Trophoblast cell (in vitro differentiated cells and primary cell): Measurements from ENCODE around the gene FCHSD2.

ENCODE experiments used
- DNase-seq, 2 donors: peaks; one replicate each; pipeline ENCODE4 v3.0.0-alpha.2; 2016
- H2AFZ ChIP-seq: 2 replicates; pipeline ENCODE4 v1.6.1; 2013; ENCODE audit warnings: low read length, moderate library complexity, mild to moderate bottlenecking; ENCODE audit not compliant: insufficient read depth, poor library complexity
- H2AK5ac ChIP-seq: 2 replicates; pipeline ENCODE4 v1.6.1; 2013; ENCODE audit warnings: mild to moderate bottlenecking, low read length
- H2BK120ac ChIP-seq: 2 replicates; pipeline ENCODE4 v1.6.1; 2013; ENCODE audit warnings: low read length, mild to moderate bottlenecking, moderate library complexity; ENCODE audit not compliant: insufficient read depth, poor library complexity
- H2BK12ac ChIP-seq: 2 replicates; pipeline ENCODE4 v1.6.1; 2013; ENCODE audit warnings: mild to moderate bottlenecking, low read length, moderate library complexity
- H2BK5ac ChIP-seq: 2 replicates; pipeline ENCODE4 v1.6.1; 2013; ENCODE audit warnings: low read length, low read depth, moderate library complexity, mild to moderate bottlenecking; ENCODE audit not compliant: poor library complexity
- H3K14ac ChIP-seq: 2 replicates; pipeline ENCODE4 v1.6.1; 2013; ENCODE audit warnings: mild to moderate bottlenecking, low read length
- H3K18ac ChIP-seq: 2 replicates; pipeline ENCODE4 v1.6.1; 2013; ENCODE audit warnings: mild to moderate bottlenecking, low read length
- H3K23ac ChIP-seq: 2 replicates; pipeline ENCODE4 v1.6.1; 2013; ENCODE audit warnings: low read length
- H3K27ac ChIP-seq: 2 replicates; pipeline ENCODE4 v1.5.1; 2013; ENCODE audit warnings: low read depth, mild to moderate bottlenecking, inconsistent platforms, low read length, moderate library complexity
- H3K27me3 ChIP-seq: 2 replicates; pipeline ENCODE4 v1.6.1; 2013; ENCODE audit warnings: inconsistent platforms, mild to moderate bottlenecking, low read length, moderate library complexity; ENCODE audit not compliant: insufficient read depth
- H3K36me3 ChIP-seq, 2 experiments: 1 replicate in 1 of 2; 2 replicates in 1 of 2; pipeline ENCODE4 v1.6.1; 2013; ENCODE audit warnings: low read length in 2 of 2, mild to moderate bottlenecking in 2 of 2, moderate library complexity in 1 of 2; ENCODE audit not compliant: insufficient read depth in 2 of 2, control insufficient read depth in 1 of 2
- H3K4ac ChIP-seq: 2 replicates; pipeline ENCODE4 v1.6.1; 2013; ENCODE audit warnings: low read depth, mild to moderate bottlenecking, low read length, moderate library complexity
- H3K4me1 ChIP-seq, 2 experiments: 1 replicate in 1 of 2; 2 replicates in 1 of 2; pipeline ENCODE4 v1.6.1; 2013; ENCODE audit warnings: low read length in 2 of 2, mild to moderate bottlenecking in 2 of 2, moderate library complexity in 1 of 2; ENCODE audit not compliant: insufficient read depth in 2 of 2, control insufficient read depth in 1 of 2
- H3K4me2 ChIP-seq: 2 replicates; pipeline ENCODE4 v1.6.1; 2013; ENCODE audit warnings: inconsistent platforms, mild to moderate bottlenecking, low read length, moderate library complexity
- H3K4me3 ChIP-seq: 2 replicates; pipeline ENCODE4 v1.5.1; 2013; ENCODE audit warnings: mild to moderate bottlenecking, low read depth, low read length, inconsistent platforms
- H3K79me1 ChIP-seq: one replicate; pipeline ENCODE4 v1.6.1; 2013; ENCODE audit warnings: low read length
- H3K79me2 ChIP-seq: 2 replicates; pipeline ENCODE4 v1.6.1; 2013; ENCODE audit warnings: low read length, mild to moderate bottlenecking; ENCODE audit not compliant: control insufficient read depth, insufficient read depth, poor library complexity
- H3K9ac ChIP-seq: 2 replicates; pipeline ENCODE4 v1.6.1; 2013; ENCODE audit warnings: mild to moderate bottlenecking, low read length
- H3K9me3 ChIP-seq: 2 replicates; pipeline ENCODE4 v1.6.1; 2013; ENCODE audit warnings: low read depth, mild to moderate bottlenecking, control low read depth, inconsistent platforms, low read length; ENCODE audit not compliant: insufficient read depth
- H4K12ac ChIP-seq: 2 replicates; pipeline ENCODE4 v1.6.1; 2013; ENCODE audit warnings: low read depth, mild to moderate bottlenecking, low read length, moderate library complexity
- H4K8ac ChIP-seq: 2 replicates; pipeline ENCODE4 v1.6.1; 2013; ENCODE audit warnings: low read depth, mild to moderate bottlenecking, low read length, moderate library complexity
- H4K91ac ChIP-seq: one replicate; pipeline ENCODE4 v1.6.1; 2013; ENCODE audit warnings: low read depth, mild to moderate bottlenecking, low read length, moderate library complexity
- WGBS: extraction: QIAGEN DNeasy Blood & Tissue Kit; methylation state at CpG from one replicate; pipeline ENCODE4 v1.1.7; 2013; ENCODE audit warnings: missing lambda C conversion rate; ENCODE audit not compliant: insufficient read length, insufficient coverage; ENCODE audit errors: extremely low coverage; 5-methylcytosine and 5-hydroxymethylcytosine counted together

FCHSD2 gene

DNA sequence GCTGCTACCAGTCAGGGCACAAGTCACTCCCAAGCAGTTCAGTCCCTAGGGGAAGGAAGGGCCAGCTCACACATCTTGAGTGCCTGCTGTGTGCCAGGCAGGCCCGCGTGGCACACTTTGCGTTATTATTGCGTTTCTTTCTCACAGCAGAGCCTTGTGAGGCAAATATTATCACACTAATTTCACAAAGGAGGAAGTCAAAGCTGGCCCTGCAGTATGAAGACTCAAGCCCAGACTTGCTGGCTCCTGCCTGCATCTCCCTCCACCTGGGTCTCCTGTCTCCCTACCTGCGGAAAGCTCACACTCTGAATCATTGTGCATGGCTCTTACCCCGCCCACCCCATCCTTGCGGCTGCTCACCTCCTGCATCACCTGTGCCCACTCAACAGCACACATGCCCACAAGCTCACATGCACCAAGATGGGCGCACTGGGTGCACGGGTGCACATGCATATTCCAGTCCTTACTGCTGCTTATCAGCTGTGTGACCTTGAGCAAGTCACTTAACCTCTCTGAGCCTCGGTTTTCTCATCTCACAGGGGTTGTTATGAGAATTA is 44.3 kb upstream of the FCHSD2 start:
- no CpG with 5 or more reads among the region's 10 CpGs for WGBS

DNA sequence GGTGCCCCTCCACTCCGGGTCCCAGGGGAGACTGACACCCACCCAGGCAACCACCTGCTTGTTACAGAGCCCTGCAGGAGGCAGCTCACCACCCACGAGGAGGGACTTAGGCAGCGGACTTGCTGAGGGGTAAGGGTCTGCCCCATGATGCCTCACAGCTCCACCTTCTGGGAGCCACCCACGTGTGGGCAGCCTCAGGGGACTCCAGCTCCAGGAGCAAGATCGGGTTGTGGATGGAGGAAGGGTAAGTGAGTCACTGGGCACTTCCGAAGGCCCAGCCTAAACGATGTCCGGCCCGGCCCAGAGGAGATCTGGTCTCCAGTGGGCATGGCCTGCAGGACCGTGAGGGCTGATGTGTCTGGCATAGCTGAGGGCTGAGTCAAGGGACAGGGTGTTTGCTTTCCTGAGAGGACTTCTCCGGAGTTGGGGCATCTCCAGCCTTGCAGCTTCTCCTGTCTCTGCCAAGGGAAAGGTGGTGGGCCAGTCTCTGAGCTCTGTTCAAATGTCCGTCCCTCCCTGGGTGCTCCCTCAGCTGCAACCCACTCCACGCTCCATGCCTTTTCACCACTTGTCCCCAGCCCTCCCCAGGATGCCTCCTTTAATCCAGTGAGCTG is 43.7 kb upstream of the FCHSD2 start:
- H3K4ac ChIP-seq, result no peak overlapping the region
- H3K14ac ChIP-seq, result no peak overlapping the region
- H3K9ac ChIP-seq, result no peak overlapping the region
- no peaks in the 10 kb centered on the region for H3K36me3 ChIP-seq
- H3K9me3 ChIP-seq, result no peaks in the 10 kb centered on the region
- H3K79me1 ChIP-seq, result peaks cover 2% of the 10 kb centered on the region
- H3K23ac ChIP-seq, result no peak overlapping the region
- H3K4me3 ChIP-seq, result no peak overlapping the region
- no peak overlapping the region for H2BK5ac ChIP-seq
- H4K8ac ChIP-seq, result no peak overlapping the region
- peak; percentile 67 to 68 for DNase-seq
- H3K4me2 ChIP-seq, result no peak overlapping the region
- no peak overlapping the region for H3K27ac ChIP-seq
- no peak overlapping the region for H3K18ac ChIP-seq
- WGBS, result no CpG with 5 or more reads among the region's 13 CpGs
- no peaks in the 10 kb centered on the region for H3K27me3 ChIP-seq
- H2AK5ac ChIP-seq, result peak overlapping the region; percentile 12
- H4K12ac ChIP-seq, result no peak overlapping the region
- peak overlapping the region; percentile 13 for H2BK120ac ChIP-seq
- no peaks in the 10 kb centered on the region for H3K79me2 ChIP-seq
- no peak overlapping the region for H2AFZ ChIP-seq
- peaks cover 8 to 10% of the 10 kb centered on the region in 2 experiments for H3K4me1 ChIP-seq
- H2BK12ac ChIP-seq, result peak overlapping the region; percentile 27
- peak overlapping the region; percentile 54 for H4K91ac ChIP-seq

More for the DNA sequence above, 44.3 kb upstream of the FCHSD2 start:
- H2AK5ac ChIP-seq, result peak overlapping the region; percentile 12
- peak overlapping the region; percentile 27 for H2BK12ac ChIP-seq
- H2AFZ ChIP-seq, result no peak overlapping the region
- no peak overlapping the region for H3K23ac ChIP-seq
- no peak overlapping the region for H2BK5ac ChIP-seq
- no peak overlapping the region for H4K8ac ChIP-seq
- no peaks in the 10 kb centered on the region for H3K9me3 ChIP-seq
- H4K91ac ChIP-seq, result peak overlapping the region; percentile 54
- H2BK120ac ChIP-seq, result peak overlapping the region; percentile 13
- no peak overlapping the region for H3K18ac ChIP-seq
- H3K4me1 ChIP-seq, result peaks cover 12 to 13% of the 10 kb centered on the region in 2 experiments
- H3K4me2 ChIP-seq, result no peak overlapping the region
- no peak overlapping the region for H4K12ac ChIP-seq
- no peak overlapping the region for H3K14ac ChIP-seq
- peaks cover 2% of the 10 kb centered on the region for H3K79me1 ChIP-seq
- no peaks in the 10 kb centered on the region for H3K27me3 ChIP-seq
- DNase-seq, result peak; percentile 13 to 27
- no peak overlapping the region for H3K4me3 ChIP-seq
- H3K9ac ChIP-seq, result no peak overlapping the region
- no peaks in the 10 kb centered on the region for H3K36me3 ChIP-seq
- no peaks in the 10 kb centered on the region for H3K79me2 ChIP-seq
- no peak overlapping the region for H3K27ac ChIP-seq
- no peak overlapping the region for H3K4ac ChIP-seq

DNA sequence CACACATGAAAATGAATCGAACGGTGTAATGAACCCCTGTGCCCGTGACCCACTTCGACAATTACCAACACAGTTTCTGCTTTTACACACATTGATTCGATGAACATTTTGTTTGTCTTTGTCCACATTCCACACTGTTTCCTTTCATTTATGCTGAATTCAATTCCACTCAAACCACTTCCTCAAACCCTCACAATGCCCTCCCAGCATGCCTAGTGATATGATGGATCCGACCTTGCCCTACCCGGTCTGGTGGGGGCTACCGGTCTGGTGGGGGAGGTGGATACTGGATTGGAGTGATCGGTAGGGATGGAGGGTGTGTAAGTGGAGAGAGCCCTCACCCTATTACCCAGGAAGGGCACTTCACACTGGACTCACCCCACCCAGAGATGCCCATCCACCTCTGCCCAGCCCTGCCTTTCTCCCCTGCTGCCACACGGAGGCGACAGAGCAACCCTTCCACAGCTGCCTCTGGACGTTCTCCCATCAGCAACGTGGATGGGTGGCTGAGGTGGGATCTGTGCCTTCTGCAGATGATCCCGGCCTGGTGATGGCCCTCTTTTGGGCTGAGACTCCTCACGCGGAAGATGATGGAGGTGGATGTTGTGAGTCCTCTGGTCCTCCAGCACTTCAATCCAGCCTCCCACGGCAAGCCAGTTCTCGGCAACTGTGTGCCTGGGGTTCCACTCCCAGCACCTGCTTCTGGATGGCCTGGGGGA is 43.0 kb upstream of the FCHSD2 start:
- Histone ChIP-seq H2AK5ac (no peak overlapping the region), H3K4me2 (no peak overlapping the region), H3K27me3 (no peaks in the 10 kb centered on the region), H3K9me3 (no peaks in the 10 kb centered on the region), H2BK5ac (no peak overlapping the region), H2BK120ac (no peak overlapping the region), H4K12ac (no peak overlapping the region), H3K79me1 (peaks cover 2% of the 10 kb centered on the region), H3K18ac (no peak overlapping the region), H4K91ac (peak overlapping the region; percentile 21), H3K27ac (no peak overlapping the region), H3K36me3 (no peaks in the 10 kb centered on the region), H3K79me2 (no peaks in the 10 kb centered on the region), H3K4me1 (peaks cover 8 to 10% of the 10 kb centered on the region in 2 experiments), H2BK12ac (peak overlapping the region; percentile 10), H3K4me3 (no peak overlapping the region), H3K9ac (no peak overlapping the region), H3K4ac (no peak overlapping the region), H3K23ac (no peak overlapping the region), H3K14ac (no peak overlapping the region), H4K8ac (no peak overlapping the region), H2AFZ (no peak overlapping the region)
- no CpG with 5 or more reads among the region's 18 CpGs for WGBS
- DNase-seq, result peak; percentile 67 to 83

DNA sequence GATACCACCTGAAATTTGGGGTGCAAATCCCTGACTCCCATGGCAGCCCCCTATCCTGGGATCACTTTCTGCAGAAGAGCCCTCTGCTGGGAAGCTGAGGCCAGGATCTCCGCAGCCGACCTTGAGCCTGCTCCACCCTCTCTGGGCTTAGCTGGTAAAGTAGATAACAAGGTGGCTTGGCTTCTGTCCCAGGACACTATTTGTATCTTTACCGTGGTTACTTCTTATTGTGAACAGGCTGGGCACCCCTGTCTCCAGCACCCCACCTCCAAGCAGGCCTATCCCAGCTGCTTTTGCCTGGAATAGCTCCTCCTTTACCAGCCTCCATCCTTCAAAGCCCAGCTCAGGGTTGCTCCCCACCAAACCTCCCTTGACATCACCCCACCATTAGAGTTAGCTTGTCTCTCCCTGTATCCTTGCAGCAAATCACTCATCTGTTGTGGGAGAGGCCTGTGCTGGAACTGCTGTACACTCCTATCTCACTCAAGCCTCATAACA is 40.8 kb upstream of the FCHSD2 start:
- H4K12ac ChIP-seq, result no peak overlapping the region
- H2BK120ac ChIP-seq, result no peak overlapping the region
- H3K27me3 ChIP-seq, result no peaks in the 10 kb centered on the region
- no peak overlapping the region for H3K27ac ChIP-seq
- no peak overlapping the region for H3K9ac ChIP-seq
- H3K18ac ChIP-seq, result no peak overlapping the region
- H4K91ac ChIP-seq, result no peak overlapping the region
- no peak overlapping the region for H3K23ac ChIP-seq
- H3K4me1 ChIP-seq, result peaks cover 8 to 10% of the 10 kb centered on the region in 2 experiments
- no peak overlapping the region for H2AFZ ChIP-seq
- no peak overlapping the region for H2BK5ac ChIP-seq
- no peak overlapping the region for H2BK12ac ChIP-seq
- H3K9me3 ChIP-seq, result no peaks in the 10 kb centered on the region
- H2AK5ac ChIP-seq, result no peak overlapping the region
- no CpG with 5 or more reads among the region's 3 CpGs for WGBS
- no peak overlapping the region for H4K8ac ChIP-seq
- H3K79me1 ChIP-seq, result peaks cover 2% of the 10 kb centered on the region
- H3K4me2 ChIP-seq, result no peak overlapping the region
- no peaks in the 10 kb centered on the region for H3K36me3 ChIP-seq
- no peak overlapping the region for H3K14ac ChIP-seq
- no peaks in the 10 kb centered on the region for H3K79me2 ChIP-seq
- no peak overlapping the region for H3K4me3 ChIP-seq
- DNase-seq, result no peak
- no peak overlapping the region for H3K4ac ChIP-seq
